ENCODE results near the gene ARHGAP42. TPM values are rescaled to one million over a fixed set of nuclear protein-coding genes. Genes with fewer than 3 reads are reported as not detected.

Gene ARHGAP42
- total and polyA plus RNA-seq, 2 of the 13 experiments (the other 11 are each of a cell fraction or from before 2014, with no cell fraction given) = 2.5 to 4.3 TPM

GRCh38 chr11:100715165-100715761, 28.2 kb downstream of the ARHGAP42 start:
- no peak for DNase-seq (ENCODE audit: low spot score)
- no peaks in the 10 kb centered on the region for H3K4me1 ChIP-seq (ENCODE audit: insufficient read depth, low read length)
- no peak overlapping the region for H3K9ac ChIP-seq (ENCODE audit: insufficient read depth, low read depth, low read length)
- H3K9me3 ChIP-seq (ENCODE audit: low read length) = no peaks in the 10 kb centered on the region
- no peak for TF ChIP-seq TOE1 (CRISPR knock-in tag; IDR thresholded peaks at IDR 0.05)
- no peak for TF ChIP-seq CSRNP2 (CRISPR knock-in tag; conservative IDR thresholded peaks at IDR 0.05; ENCODE audit: low read depth)
- no peak for TF ChIP-seq PLRG1 (conservative IDR thresholded peaks at IDR 0.05)
- TF ChIP-seq PCBP1 (IDR thresholded peaks at IDR 0.05; ENCODE audit: borderline replicate concordance, low read depth, low read length) = no peak
- no peak for TF ChIP-seq ZNF503 (CRISPR knock-in tag; IDR thresholded peaks at IDR 0.05)
- no peak for TF ChIP-seq NCOA1 (CRISPR knock-in tag; IDR thresholded peaks at IDR 0.05)
- no peak for TF ChIP-seq TBL1XR1 (IDR thresholded peaks at IDR 0.05; ENCODE audit: borderline replicate concordance, low read length, partially characterized antibody)
- no peak for TF ChIP-seq REST (IDR thresholded peaks at IDR 0.05; ENCODE audit: borderline replicate concordance in 1 of 2, low read depth in 1 of 2, low read length in 2 of 2)
- TF ChIP-seq ZNF343 (CRISPR knock-in tag; IDR thresholded peaks at IDR 0.05) = no peak
- no peak for TF ChIP-seq TEAD3 (CRISPR knock-in tag; optimal IDR thresholded peaks at IDR 0.05; ENCODE audit: borderline replicate concordance)
- no peak for TF ChIP-seq ZKSCAN8 (CRISPR knock-in tag; IDR thresholded peaks at IDR 0.05; ENCODE audit: borderline replicate concordance)
- FAIRE-seq = no peak
- BruUV-seq (replicated peaks) = no TSS peak
- no peak overlapping the region for H3K4me2 ChIP-seq (ENCODE audit: low read depth, low read length)
- 77% methylated on average over 3 of the region's 3 CpGs for WGBS (ENCODE audit: low lambda C conversion rate)
- ChIA-PET POLR2A (no interaction called here), CTCF (ENCODE audit: low intra/inter-chr PET ratio, low total read pairs) (no interaction called here)
- H4K20me1 ChIP-seq (ENCODE audit: insufficient read depth, low read length) = no peaks in the 10 kb centered on the region
- no peak overlapping the region for H2AFZ ChIP-seq (ENCODE audit: low read length)
- intact Hi-C loops (cut with micrococcal nuclease; ENCODE audit: unreplicated experiment) = no loop called here
- H3K4me3 ChIP-seq (replicated peaks in 1 of 3; ENCODE audit: insufficient read depth in 1 of 3, low read depth in 2 of 3, low read length in 3 of 3) = no peak overlapping the region
- H3K27me3 ChIP-seq (ENCODE audit: control insufficient read depth in 1 of 2, insufficient read depth in 2 of 2, low read length in 2 of 2) = no peaks in the 10 kb centered on the region
- in situ Hi-C loops (cut with HindIII; ENCODE audit: extremely low pct_ligation_motif_present, low pct_unique_long_range_greater_than_20kb) = no loop called here
- H3K36me3 ChIP-seq (replicated peaks in 1 of 2; ENCODE audit: control insufficient read depth in 1 of 2, insufficient read depth in 2 of 2, low read length in 2 of 2) = no peaks in the 10 kb centered on the region
- no peak overlapping the region for H3K27ac ChIP-seq (ENCODE audit: extremely low read length, insufficient read depth, low read length)
- no peaks in the 10 kb centered on the region for H3K79me2 ChIP-seq (ENCODE audit: insufficient read depth, low read length)
- ATAC-seq = no peak

All from HepG2 (cell line).